HPDE6-E6E7 (cell line): ENCODE data around the gene TMEFF1.

Experiments used
- DNase-seq: peaks from one replicate; pipeline ENCODE4 v3.0.0; 2011; ENCODE audit warnings: missing footprints; ENCODE audit errors: extremely low spot score

Gene TMEFF1

DNA sequence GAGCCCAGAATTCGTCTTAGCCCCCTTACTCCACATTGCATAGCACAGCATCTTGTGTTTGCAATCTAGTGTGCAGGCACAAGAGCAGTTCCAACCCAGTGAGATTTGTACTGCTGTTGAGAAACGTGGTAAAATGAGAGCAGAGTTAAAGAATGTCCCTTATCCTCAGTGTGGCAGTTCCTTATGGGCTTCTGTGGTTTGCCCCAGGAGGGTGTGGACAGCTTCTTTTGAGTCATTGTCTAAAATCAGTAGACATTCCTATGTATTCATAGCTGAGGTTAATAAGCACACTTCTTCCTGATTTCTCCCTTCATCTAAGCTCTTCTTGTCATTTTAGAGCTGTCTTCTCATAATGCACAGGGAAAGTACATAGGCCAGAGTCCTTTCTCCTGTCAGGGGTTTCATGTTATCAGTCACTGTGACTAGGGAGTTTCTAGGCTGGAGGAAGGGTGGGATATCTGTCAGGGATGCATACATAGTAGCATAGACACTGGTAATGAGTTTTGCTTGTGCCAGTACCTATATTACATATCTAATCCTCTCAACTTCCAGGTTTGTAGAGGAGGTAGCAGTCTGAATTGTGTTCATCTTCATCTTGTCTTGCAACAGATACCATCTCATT is 102.9 kb downstream of the TMEFF1 start:
- no peak for DNase-seq

DNA sequence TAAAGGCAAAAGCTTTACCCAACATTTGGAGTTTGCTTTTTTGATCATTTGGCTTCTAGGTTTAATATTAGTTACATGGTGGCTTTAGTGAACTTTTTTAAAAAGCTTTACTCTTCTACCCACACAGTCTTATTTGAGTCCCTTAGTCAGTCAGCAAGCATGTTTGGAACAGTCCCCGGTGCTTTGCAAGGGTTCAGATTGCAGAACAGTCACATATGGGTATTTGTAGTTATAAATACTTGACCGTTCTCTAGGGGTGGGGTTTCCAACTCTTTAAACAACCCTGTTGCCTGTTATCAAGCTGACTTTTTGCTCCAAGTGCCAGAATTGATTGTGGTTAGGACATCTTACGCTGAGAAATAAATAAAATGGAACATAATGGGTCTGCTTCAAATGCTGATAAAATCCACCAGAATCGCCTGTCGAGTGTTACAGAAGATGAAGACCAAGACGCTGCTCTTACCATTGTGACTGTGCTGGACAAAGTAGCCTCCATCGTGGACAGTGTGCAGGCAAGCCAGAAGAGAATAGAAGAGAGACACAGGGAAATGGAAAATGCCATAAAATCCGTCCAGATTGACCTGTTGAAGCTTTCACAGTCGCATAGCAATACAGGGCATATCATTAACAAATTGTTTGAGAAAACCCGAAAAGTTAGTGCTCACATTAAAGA is 105.0 kb downstream of the TMEFF1 start, which contains the start of gene CAVIN4:
CAVIN4 (plus strand) TSS at position 304 of the 673 bp plus-strand sequence; CDS start at position 369, 65 bp downstream.
- DNase-seq, result no peak

DNA sequence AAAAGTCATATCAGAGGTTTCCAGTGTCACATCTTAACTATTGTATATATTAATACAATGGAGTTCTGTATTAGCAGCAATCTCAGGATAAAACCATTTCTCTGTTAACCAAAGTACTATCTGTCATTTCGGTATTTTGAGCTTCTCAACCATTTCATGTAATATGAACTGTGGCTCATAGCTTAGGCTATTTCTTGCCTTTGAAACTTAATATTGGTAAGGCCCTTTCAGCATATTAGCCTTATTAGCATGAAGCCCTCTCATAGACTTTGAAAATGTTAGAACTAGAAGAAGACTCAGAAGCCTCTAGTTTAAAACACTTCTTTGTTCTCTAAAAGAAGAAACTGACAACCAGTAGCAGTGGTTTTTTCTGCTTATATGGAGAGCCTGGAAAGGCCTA is 105.7 kb downstream of the TMEFF1 start:
- DNase-seq, result no peak

DNA sequence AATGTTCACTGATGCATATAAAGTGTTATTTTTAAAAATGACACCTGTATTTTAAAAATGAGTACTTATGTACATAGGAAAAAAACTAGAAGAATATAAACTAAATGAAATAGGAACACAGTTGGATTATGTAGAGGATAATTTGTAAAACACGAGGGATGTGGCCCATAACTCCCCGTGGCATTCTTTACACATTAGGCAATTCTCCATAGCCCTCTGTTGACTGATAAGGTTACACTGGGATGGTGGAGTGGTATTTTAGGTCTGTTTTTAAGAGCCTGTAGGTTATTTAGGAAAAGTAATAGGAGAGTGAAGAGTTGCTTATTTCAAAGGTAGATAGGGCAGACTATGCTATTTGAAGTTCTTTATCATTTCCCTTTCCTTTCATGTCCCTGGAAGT is 106.7 kb downstream of the TMEFF1 start:
- DNase-seq, result no peak

DNA sequence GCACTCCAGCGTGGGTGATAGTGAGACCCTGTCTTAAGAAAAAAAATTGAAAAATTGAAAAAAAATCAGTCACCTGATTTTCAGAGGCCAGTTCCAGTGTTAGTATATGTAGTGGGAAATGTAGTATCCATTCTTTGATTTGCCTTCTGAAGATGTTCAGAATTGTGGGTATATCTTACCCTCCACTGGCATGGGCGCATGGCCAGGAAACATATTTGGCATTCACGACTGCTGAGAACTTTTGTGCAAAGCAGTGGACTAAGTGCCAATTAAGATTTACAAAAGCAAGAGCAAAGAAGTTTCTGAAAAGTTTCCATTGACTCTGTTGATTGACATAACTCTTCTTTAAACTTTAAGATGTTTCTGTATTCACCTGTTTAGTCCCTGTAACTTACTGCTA is 107.3 kb downstream of the TMEFF1 start:
- no peak for DNase-seq

DNA sequence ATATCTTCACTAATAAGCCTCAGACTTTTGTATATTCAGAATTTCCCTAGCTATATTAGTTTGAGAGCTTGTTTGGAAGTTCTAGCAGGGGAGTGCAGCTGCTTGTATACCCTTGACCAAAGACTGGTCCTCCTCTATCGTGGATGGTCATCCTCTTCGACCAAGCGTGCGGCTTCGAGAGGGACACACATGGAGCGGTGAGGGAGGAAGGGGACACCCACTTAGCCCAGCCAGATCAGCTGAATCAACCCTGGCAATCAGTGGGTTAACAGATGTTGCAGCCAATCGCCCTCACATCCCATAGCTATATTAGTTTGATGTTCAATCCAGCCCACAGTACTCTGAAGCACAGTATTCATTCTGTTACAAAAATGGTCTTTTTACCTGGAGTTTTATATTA is 108.1 kb downstream of the TMEFF1 start:
- DNase-seq, result no peak

DNA sequence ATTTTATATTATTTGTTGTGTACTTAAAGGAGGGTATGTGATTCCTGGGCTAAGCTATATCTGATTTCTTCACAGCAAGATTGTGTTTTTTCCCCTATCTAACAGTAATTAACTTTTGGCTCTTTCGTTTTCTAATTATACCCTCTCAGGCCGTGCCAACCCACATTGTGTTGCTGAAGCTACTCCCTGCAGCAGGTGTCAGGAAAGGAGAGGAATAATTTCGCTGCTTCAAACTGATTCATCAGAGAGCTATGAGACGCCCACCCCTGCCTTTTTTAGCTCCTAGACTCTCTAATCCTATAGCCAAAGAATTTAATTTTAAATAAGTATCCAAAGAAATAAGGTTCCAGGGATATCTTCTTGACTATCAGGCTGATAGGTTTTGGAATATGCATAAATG is 108.7 kb downstream of the TMEFF1 start:
- no peak for DNase-seq

DNA sequence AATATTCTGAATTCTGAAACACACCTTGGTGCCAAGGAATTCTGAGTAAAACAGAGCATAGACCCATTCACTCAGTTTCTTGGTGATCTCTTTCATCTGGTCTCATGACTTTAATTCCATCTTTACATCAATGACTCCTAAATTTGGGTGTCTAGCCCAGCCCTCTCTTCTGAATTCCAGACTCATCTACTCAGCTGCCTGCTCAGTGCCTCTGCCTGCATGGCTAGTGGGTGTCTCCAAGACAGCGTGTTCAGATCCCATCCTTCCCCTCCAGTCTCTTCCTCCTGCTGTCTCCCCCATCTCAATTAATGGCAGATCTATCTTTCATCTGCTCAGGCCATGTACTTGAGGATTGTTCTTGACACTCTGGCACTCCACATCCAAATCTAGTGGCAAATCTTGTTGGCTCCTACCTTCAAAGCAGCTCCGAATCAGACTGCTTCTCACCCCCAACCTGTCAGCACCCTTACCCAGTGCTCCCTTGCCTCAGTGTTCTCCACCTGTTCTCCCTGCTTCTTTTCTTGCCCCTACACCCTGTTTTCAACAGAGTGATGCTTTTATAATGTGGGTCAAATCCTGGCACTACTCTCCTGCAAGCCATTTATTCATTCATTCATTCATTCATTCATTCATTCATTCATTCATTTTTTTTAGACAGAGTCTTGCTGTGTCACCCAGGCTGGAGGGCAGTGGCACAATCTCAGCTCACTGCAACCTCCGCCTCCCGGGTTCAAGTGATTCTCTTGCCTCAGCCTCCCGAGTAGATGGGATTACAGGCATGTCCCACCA is 110.3 kb downstream of the TMEFF1 start:
- no peak for DNase-seq

DNA sequence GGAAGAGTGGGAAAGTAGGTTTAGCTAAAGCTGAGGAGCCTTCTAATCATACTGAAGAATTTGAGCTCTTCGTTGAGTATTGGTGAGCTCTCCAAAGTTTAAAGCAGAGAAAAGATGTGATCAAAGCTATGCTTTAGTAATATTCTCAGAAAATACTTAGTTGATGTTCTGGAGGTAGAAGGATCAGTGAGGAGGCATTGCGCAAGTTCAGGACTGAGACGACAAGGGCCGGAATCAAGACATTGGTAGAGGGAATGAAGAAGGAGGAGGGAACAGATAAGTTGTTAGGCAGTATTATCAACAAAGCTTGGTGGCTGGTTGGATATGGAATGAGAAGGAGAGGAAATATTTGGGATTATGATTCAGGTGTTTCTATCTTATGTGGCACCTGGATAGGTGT is 112.0 kb downstream of the TMEFF1 start:
- DNase-seq, result no peak

DNA sequence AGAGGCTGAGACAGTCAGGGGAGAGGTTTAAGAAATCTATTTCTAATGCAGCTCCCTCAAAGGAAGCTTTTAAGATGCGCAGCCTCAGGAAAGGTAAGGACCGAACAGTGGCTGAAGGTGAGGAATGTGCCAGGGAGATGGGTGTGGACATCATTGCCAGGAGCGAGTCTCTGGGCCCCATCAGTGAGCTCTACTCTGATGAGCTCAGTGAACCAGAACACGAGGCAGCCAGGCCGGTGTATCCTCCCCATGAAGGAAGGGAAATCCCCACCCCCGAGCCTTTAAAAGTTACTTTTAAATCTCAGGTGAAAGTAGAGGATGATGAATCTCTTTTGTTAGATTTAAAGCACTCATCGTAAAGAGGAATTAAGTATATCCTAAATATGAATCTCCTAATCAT is 113.1 kb downstream of the TMEFF1 start:
- DNase-seq, result no peak

DNA sequence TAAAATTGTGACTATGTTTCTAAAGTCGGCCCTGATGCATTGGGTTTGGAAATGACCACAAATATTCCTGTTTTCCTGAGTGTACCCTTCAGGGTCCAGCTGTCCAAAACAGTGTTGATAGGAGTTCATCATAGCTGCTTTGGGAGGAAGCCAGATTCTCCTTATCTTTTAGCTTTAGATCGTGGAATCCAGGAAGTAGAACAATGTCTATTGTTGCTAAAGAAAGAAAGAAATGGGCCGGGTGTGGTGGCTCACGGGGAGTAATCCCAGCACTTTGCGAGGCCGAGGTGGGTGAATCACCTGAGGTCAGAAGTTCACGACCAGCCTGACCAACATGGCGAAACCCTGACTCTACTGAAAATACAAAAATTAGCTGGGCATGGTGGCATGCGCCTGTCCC is 114.4 kb downstream of the TMEFF1 start:
- no peak for DNase-seq

DNA sequence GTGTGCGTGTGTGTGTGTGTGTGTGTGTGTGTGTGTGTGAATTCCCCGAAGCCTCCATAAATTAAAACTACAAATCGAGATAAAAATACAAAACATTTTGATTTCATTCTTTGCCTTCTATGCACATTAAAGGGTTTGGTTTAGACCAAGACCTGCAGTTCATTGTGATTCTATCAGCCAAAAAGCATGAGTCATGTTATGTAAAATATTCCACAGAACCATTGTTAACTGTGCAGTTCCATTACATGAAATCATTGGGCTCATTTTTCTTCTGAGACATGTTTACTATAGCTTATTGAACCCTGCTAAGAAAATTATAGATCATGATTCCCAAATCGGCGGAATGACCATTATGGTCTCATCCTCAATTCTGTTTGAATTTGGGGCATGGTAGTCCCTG is 116.6 kb downstream of the TMEFF1 start:
- no peak for DNase-seq

DNA sequence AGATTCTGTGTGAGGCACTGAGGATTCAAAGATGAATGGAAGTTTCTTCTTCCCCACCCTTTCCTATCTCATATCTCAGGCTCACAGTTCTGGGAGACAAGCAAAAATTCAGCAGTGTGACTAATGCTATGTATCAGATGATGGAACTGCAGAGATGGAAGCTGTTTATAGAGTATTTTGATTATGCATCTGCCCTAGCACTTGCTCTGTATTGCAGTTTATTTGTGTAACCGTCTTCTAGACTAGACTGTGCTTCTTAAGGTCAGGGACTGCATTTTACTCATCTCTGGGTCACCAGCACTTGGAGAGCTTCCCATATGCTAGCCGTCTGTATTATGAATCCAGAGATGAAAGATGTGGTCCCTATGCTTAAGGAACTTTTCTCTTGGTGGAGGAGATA is 117.5 kb downstream of the TMEFF1 start:
- no peak for DNase-seq

DNA sequence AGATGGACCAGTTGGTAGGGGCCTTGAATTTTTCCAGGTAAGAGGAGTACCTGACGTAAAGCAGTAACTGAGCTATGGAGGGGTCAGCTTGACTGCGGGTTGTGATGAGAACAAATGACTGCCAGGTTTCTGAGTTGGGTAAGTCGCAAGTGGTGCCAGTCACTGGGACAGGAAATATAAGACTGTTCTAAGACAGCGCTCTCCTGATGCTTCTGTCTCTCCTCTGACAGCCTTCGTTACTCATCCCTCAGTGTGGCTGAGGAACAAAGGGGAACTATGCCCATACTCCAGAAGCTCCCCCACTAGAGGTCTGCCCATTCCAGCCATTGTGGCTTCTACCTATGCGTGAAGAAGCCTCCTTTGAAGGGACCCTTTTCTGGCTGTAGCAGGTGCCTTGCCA is 118.2 kb downstream of the TMEFF1 start:
- no peak for DNase-seq

DNA sequence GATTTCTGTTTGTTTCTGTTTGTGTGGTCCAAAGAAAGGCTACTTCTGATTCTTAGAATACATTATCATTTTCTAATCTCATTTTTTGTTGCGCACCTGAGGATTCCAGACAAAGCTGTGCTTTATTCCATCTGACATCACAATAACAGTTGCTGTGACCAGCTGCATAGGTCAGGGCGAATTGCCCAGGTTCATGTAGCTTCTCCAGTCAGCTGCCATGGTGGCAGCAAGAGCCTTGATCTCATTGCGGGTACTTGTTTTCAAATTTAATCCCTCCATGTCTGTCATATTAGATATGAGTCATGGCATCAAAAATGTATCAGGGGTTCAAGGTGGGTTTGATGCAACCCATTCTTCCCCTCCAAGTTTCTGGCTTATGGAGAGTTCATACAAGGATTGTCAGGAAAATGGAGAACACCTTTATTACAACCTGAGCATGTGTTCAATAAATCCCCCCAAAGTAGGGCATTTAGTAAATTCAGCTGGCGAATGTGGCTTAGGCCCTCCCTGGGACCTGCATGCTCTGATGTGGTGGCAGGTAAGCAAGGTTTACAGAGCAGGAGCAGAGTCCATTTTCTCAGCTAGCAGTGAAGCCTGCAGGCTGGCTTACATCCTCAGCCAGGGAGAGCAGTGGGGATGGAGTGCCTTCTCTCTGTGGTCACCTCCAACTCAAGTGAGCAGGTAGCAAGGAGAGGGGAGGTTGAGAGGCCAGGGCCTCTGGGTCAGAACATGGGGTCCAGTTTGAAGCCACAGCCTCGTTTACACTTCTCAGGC is 118.9 kb downstream of the TMEFF1 start:
- DNase-seq, result no peak

DNA sequence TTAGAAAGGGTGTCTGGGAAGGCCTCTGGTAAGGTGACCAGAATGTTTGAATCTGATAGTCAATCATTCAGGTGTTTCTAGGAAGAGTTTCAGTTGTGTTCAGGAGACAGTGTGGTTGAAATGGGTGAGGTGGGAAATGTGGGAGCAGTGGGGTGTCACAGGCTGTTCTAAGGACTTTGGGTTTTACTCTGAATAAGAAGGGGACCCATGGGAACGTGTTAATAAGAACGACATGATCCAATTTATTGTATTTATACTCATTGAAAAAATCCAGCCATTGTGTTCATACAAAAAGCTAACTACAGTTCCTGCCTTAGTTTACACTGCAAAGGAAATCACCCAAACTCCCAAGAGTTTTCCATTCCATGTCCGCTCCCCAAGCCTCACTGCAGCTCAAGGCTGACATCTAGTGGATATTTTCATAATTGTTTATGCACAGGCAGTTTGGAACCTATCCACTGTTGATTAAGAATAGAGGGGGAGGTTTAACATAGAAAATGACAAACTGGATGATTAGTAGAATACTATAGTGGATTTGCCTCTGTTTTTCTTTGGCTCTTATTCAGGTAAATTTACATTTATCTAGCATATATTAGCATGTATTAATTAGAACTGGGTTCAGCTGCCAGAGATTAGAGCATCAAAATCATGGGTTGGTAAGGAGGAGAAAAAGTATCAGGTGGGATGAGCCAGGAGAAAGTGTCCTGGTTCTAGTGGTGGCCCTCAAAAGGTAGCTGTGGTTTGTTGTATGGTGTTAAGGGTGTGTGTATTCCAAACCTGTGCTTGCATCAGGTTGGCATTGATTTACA is 122.6 kb downstream of the TMEFF1 start:
- DNase-seq, result peak; percentile 34

DNA sequence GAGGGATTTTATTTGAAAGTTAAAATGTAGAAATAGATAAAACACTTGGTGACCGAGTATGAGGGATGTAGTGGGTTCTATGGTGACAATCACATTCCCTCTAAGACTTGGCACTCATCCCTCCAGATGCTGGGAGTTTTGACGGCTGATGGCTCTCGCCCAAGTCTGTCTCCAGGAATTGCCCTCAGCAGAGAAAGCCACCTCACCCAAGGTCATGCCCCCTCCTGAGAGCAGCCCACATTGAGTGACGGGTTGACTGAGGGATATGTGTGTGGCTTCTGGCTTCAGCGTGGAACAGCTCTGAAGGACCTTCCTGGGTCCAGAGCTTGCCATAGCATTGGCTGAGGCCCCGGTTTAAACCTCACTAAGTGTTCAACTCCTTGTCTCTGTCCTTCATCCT is 124.3 kb downstream of the TMEFF1 start:
- no peak for DNase-seq

DNA sequence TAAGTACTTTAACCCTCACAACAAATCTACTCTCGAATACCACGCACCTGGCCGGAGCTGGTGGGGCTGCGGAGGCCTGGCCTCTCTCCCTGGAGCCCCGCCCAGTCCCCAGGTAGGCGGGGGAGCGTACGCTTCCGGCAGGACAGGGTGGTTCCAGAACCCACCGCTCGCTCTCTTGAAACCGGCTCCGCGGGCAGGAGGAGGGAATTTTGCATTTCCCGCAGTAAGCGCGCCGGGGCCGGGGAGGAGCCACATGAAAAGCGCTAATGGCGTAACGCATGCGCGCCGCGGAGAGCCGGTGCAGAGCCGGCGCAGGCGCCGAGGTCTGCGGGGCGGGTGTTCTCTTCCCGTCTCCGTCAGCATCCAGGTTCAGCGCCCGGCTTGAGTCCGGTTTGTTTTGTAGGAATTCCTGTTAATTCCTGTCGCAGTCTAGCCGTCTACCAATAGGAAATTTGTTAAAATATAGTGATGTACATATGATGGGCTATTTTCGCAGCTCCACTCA is 125.7 kb downstream of the TMEFF1 start:
- DNase-seq, result peak; percentile 66

DNA sequence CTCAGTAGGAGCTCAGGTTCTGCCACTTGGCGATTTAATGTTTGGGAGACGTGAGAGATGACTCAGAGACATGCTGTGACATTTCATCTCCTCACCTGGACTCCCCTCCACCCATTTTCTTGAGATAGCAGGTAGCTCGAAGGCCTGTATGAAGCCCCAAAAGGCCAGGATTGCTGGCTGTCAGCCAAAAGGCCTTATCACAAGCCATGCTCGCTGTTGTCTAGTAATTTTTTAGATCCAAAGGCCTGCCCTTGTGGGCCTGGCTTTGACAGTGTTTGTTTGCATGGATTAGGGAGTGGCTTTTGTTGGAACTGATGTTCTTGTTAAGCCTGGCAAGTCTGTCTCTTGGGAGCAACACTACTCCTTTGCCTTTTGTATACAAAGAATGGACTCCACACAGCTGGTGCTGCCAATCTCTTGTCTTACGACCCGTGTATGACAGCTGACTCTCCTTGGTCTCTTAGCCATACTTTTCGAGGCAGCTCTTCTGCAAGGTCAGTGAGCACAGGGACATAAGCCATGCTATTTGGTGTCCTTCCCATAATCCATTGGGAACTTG is 127.7 kb downstream of the TMEFF1 start:
- no peak for DNase-seq

DNA sequence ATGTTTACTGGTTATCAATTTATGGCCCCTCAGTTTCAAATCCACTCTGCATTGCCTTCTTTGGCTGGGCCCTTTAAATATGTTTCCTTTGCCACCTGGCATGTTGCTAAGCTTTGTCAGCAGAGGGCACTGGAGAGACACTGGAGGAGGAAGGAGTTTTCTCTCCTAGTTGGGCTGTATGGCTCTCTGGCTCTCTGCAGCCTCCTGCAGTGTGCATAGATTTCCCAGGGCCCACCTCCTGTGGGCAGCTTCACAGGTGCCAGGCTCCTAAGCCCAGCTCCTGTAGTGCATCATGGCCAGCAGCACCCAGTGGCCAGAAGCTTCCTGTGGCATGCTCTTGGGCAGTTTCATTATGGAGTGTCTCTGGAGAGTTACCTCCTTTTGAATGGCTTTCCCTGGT is 128.3 kb downstream of the TMEFF1 start:
- peak; percentile 42 for DNase-seq

DNA sequence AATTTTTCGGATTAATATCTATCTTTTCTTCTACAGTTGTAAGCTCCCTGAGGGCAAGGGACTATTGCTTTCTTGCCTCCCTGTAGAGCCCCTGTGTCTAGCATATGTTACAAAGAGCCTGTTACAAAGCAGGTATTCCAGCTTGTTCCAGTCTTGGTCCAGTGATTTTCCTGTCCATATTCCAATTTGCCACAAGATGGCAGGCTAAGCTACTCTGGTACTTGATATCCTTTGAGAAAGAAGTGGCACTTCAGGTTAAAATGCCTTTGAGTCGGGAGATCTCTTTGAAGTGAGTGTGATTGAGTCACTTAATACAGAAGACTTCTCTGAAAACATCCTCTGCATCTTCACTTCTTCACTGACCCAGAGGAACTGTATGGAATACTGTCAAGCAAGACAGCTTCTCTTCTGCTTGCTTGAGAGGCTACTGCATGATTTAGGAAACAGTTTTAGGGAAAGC is 129.4 kb downstream of the TMEFF1 start:
- peak; percentile 20 for DNase-seq
